Astrocyte (in vitro differentiated cells and primary cell): ENCODE measurements around the gene UTRN. TPM values are rescaled to one million over a fixed set of nuclear protein-coding genes. Genes with fewer than 3 reads are reported as not detected.

Experiments
- DNase-seq: peaks from one replicate; pipeline ENCODE4 v3.0.0-alpha.2; 2010; ENCODE audit warnings: low read depth
- FAIRE-seq: peaks from 2 replicates; lab custom pipeline; 2011; peaks lifted over from hg19 to GRCh38; lab: Jason Lieb, UNC
- H2AFZ ChIP-seq: 2 replicates; pipeline ENCODE4 v1.6.0; 2012; ENCODE audit warnings: low read depth, low read length, inconsistent platforms
- H3K27ac ChIP-seq: 2 replicates; pipeline ENCODE4 v1.5.1; 2011; ENCODE audit warnings: low read depth, low read length, inconsistent platforms
- H3K27me3 ChIP-seq: 2 replicates; pipeline ENCODE4 v1.6.0; 2011; ENCODE audit warnings: low read length, inconsistent platforms; ENCODE audit not compliant: insufficient read depth
- H3K36me3 ChIP-seq: 2 replicates; pipeline ENCODE4 v1.5.1; 2011; ENCODE audit warnings: low read length, inconsistent platforms; ENCODE audit not compliant: insufficient read depth
- H3K4me1 ChIP-seq: 2 replicates; pipeline ENCODE4 v1.5.1; 2011; ENCODE audit warnings: low read length, inconsistent platforms; ENCODE audit not compliant: insufficient read depth
- H3K4me2 ChIP-seq: 2 replicates; pipeline ENCODE4 v1.6.0; 2012; ENCODE audit warnings: low read length, inconsistent platforms
- H3K4me3 ChIP-seq: 2 replicates; pipeline ENCODE4 v1.5.1; 2011; ENCODE audit warnings: low read depth, mild to moderate bottlenecking, low read length, inconsistent platforms; ENCODE audit not compliant: insufficient read depth
- H3K79me2 ChIP-seq: 2 replicates; pipeline ENCODE4 v1.6.0; 2012; ENCODE audit warnings: mild to moderate bottlenecking, low read length, inconsistent platforms; ENCODE audit not compliant: insufficient read depth
- H3K9ac ChIP-seq: 2 replicates; pipeline ENCODE4 v1.6.0; 2012; ENCODE audit warnings: mild to moderate bottlenecking, low read length, inconsistent platforms
- H3K9me3 ChIP-seq: 2 replicates; pipeline ENCODE4 v1.5.1; 2012; ENCODE audit warnings: low read depth, mild to moderate bottlenecking, low read length, inconsistent platforms; ENCODE audit not compliant: insufficient read depth
- H4K20me1 ChIP-seq: 2 replicates; pipeline ENCODE4 v1.6.0; 2012; ENCODE audit warnings: low read length, inconsistent platforms; ENCODE audit not compliant: insufficient read depth
- H3K27ac Mint-ChIP-seq: one replicate; pipeline ENCODE4 v1.8.0; 2021; ENCODE audit warnings: mild to moderate bottlenecking, mixed read lengths; ENCODE audit not compliant: unreplicated experiment
- H3K27me3 Mint-ChIP-seq: one replicate; pipeline ENCODE4 v1.8.0; 2021; ENCODE audit warnings: low read depth, mixed read lengths; ENCODE audit not compliant: unreplicated experiment
- H3K36me3 Mint-ChIP-seq: one replicate; pipeline ENCODE4 v1.8.0; 2021; ENCODE audit warnings: low read depth, mixed read lengths; ENCODE audit not compliant: unreplicated experiment
- H3K4me1 Mint-ChIP-seq: one replicate; pipeline ENCODE4 v1.8.0; 2021; ENCODE audit warnings: low read depth, mixed read lengths; ENCODE audit not compliant: unreplicated experiment
- H3K4me3 Mint-ChIP-seq: one replicate; pipeline ENCODE4 v1.8.0; 2021; ENCODE audit warnings: mild to moderate bottlenecking, moderate library complexity, mixed read lengths; ENCODE audit not compliant: unreplicated experiment
- H3K9me3 Mint-ChIP-seq: one replicate; pipeline ENCODE4 v1.8.0; 2021; ENCODE audit warnings: mild to moderate bottlenecking, mixed read lengths; ENCODE audit not compliant: unreplicated experiment
- CTCF ChIP-seq: IDR thresholded peaks from 2 replicates; pipeline ENCODE4 v1.5.1; 2011; ENCODE audit warnings: low read depth, mild to moderate bottlenecking, inconsistent platforms, low read length, moderate library complexity; ENCODE audit not compliant: insufficient read depth
- EZH2 ChIP-seq: IDR thresholded peaks from 2 replicates; pipeline ENCODE4 v1.6.1; 2012; ENCODE audit warnings: mild to moderate bottlenecking, low read length, inconsistent platforms; ENCODE audit not compliant: insufficient read depth
- total RNA-seq: library from RNA; stranded (reverse); gene quantifications from 2 replicates; pipeline ENCODE4 v1.2.1, GENCODE V29; 2021

The UTRN gene
- total RNA-seq, 1 donor from 2014 or later: 86.3 TPM

- H3K27ac ChIP-seq: peak overlapping the region; percentile 92
- peak; percentile 48 for DNase-seq
- H3K4me1 Mint-ChIP-seq: peaks cover 26% of the 10 kb centered on the region
Measured at GRCh38 chr6:144263786-144264185, 21.3 kb upstream of the UTRN start.

GRCh38 chr6:144264270-144265060 is 20.7 kb upstream of the UTRN start:
- no peaks in the 10 kb centered on the region for H3K36me3 Mint-ChIP-seq
- Histone ChIP-seq H3K4me2 (peak overlapping the region; percentile 81), H3K9me3 (peaks cover 4% of the 10 kb centered on the region), H4K20me1 (no peaks in the 10 kb centered on the region), H3K36me3 (no peaks in the 10 kb centered on the region), H3K27me3 (no peaks in the 10 kb centered on the region), H2AFZ (peak overlapping the region; percentile 39), H3K27ac (peak overlapping the region; percentile 92), H3K79me2 (no peaks in the 10 kb centered on the region), H3K9ac (peak overlapping the region; percentile 69), H3K4me1 (peaks cover 28% of the 10 kb centered on the region), H3K4me3 (peak overlapping the region; percentile 34)
- TF ChIP-seq EZH2 (no peak), CTCF (no peak)
- peaks cover 2% of the 10 kb centered on the region for H3K9me3 Mint-ChIP-seq
- peak overlapping the region; percentile 100 for H3K27ac Mint-ChIP-seq
- FAIRE-seq (peak; percentile 84), DNase-seq (peak; percentile 94)
- peaks cover 26% of the 10 kb centered on the region for H3K4me1 Mint-ChIP-seq
- peak overlapping the region; percentile 58 for H3K4me3 Mint-ChIP-seq
- no peaks in the 10 kb centered on the region for H3K27me3 Mint-ChIP-seq

More at GRCh38 chr6:144263786-144264185, 21.3 kb upstream of the UTRN start:
- H3K4me2 ChIP-seq: peak overlapping the region; percentile 81
- peak overlapping the region; percentile 100 for H3K27ac Mint-ChIP-seq
- no peaks in the 10 kb centered on the region for H3K27me3 ChIP-seq
- H3K36me3 ChIP-seq: no peaks in the 10 kb centered on the region
- H3K9me3 Mint-ChIP-seq: peaks cover 2% of the 10 kb centered on the region
- H3K9ac ChIP-seq: peak overlapping the region; percentile 69
- no peak overlapping the region for H3K4me3 Mint-ChIP-seq
- no peaks in the 10 kb centered on the region for H4K20me1 ChIP-seq
- no peak overlapping the region for H2AFZ ChIP-seq
- no peaks in the 10 kb centered on the region for H3K36me3 Mint-ChIP-seq
- no peak for TF ChIP-seq EZH2
- TF ChIP-seq CTCF: no peak
- peaks cover 28% of the 10 kb centered on the region for H3K4me1 ChIP-seq
- no peak overlapping the region for H3K4me3 ChIP-seq
- H3K27me3 Mint-ChIP-seq: no peaks in the 10 kb centered on the region
- FAIRE-seq: no peak
- peaks cover 4% of the 10 kb centered on the region for H3K9me3 ChIP-seq
- no peaks in the 10 kb centered on the region for H3K79me2 ChIP-seq

- Histone ChIP-seq H4K20me1 (no peaks in the 10 kb centered on the region), H3K27ac (peak overlapping the region; percentile 92), H3K36me3 (no peaks in the 10 kb centered on the region), H3K27me3 (no peaks in the 10 kb centered on the region), H3K4me1 (peaks cover 28% of the 10 kb centered on the region), H3K4me2 (peak overlapping the region; percentile 81), H2AFZ (no peak overlapping the region), H3K79me2 (no peaks in the 10 kb centered on the region), H3K9me3 (peaks cover 4% of the 10 kb centered on the region), H3K9ac (peak overlapping the region; percentile 69), H3K4me3 (peak overlapping the region; percentile 34)
- Mint-ChIP-seq H3K4me3 (peak overlapping the region; percentile 58), H3K27me3 (no peaks in the 10 kb centered on the region), H3K27ac (peak overlapping the region; percentile 100), H3K9me3 (peaks cover 2% of the 10 kb centered on the region), H3K4me1 (peaks cover 26% of the 10 kb centered on the region), H3K36me3 (no peaks in the 10 kb centered on the region)
- DNase-seq (peak; percentile 79), FAIRE-seq (no peak)
- no peak for TF ChIP-seq CTCF
- no peak for TF ChIP-seq EZH2
Measured at GRCh38 chr6:144265061-144265357, 20.1 kb upstream of the UTRN start.
